Activated naive CD4-positive, alpha-beta T cell treated with anti-CD3 and anti-CD28 coated beads, Interleukin-2, amount 50 U/mL, for 24 hours (primary cell): ENCODE results near the gene NKX3-2.
"Not testable (repeated sequence)": the region's sequence is repeated elsewhere in the genome, so short reads cannot be mapped to it uniquely, and the experiment has no call there.

Experiments
- H3K27ac Mint-ChIP-seq: one replicate; pipeline ENCODE4 v1.8.0; 2021; ENCODE audit warnings: mild to moderate bottlenecking, mixed read lengths
- H3K27me3 Mint-ChIP-seq: one replicate; pipeline ENCODE4 v1.8.0; 2021; ENCODE audit warnings: mixed read lengths
- H3K36me3 Mint-ChIP-seq: one replicate; pipeline ENCODE4 v1.8.0; 2021; ENCODE audit warnings: mixed read lengths
- H3K4me1 Mint-ChIP-seq: one replicate; pipeline ENCODE4 v1.8.0; 2021; ENCODE audit warnings: mixed read lengths
- H3K4me3 Mint-ChIP-seq: one replicate; pipeline ENCODE4 v1.8.0; 2021; ENCODE audit warnings: mild to moderate bottlenecking, mixed read lengths
- H3K9me3 Mint-ChIP-seq: one replicate; pipeline ENCODE4 v1.8.0; 2021; ENCODE audit warnings: mixed read lengths

Gene NKX3-2

DNA sequence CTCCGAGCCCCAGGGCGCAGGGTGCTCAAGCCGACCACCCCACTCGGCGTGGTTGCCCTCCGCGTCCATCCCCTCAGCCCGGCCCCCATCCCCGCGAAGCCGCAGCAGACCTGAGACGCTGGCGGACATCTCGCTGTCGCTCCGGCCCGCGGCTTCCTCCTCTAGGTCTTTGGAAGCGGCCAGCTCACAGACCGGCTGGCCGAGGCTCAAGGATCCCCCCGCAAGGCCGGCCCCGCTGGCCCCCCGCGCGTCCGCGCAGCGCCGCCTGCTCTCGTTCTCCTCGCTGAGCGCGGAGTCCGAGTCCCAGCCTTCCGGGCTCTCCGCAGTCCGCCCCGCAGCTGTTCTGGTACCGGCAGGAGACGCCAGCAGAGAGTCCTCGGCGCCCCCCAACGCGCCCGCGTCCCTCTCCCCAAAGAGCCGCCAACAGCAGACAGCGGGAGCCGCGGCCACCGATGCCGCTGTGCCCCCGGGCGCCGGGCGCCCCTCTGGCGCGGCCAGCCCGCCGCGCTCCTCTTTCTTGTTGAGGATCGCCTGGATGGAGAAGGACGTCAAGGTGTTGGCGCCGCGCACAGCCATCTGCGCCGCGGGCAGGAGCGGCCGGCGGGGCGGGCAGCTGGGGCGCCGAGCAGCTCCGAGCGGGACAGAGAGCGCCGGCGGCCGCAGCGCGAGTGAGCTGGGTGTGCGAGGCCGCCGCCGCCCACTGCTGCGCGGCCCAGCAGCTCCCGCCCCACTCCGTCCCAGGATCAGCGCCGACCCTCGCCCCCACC lies at the start of gene NKX3-2:
TSS of gene NKX3-2 (minus strand) at position 670 of the 767 bp plus-strand sequence. CDS start at position 576, 94 bp downstream.
- H3K36me3 Mint-ChIP-seq: no peaks in the 10 kb centered on the region
- peak within 1 kb of the TSS; percentile 82 for H3K4me3 Mint-ChIP-seq
- H3K4me1 Mint-ChIP-seq: peaks cover 44% of the 10 kb centered on the region
- H3K9me3 Mint-ChIP-seq: peaks cover 6% of the 10 kb centered on the region
- H3K27me3 Mint-ChIP-seq: peaks cover 52% of the 10 kb centered on the region
- H3K27ac Mint-ChIP-seq: peak within 1 kb of the TSS; percentile 10

DNA sequence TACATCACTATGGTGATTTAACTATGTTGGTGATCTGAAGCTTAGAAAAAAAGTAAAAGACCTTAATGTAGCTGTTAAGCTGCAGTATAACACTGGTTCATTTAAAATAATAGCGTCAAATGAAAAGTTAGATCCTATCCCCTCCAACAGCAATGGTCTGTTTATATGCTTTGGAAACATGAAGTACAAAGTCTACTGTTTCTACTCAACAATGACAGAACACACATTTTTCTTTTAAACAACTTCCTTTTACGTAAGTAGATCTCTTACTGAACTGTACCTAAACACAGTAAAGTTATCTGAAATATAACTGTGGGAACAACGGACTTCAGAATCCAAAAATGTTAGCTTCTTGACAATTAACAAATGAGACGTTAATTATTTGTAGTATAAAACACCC lies 47.9 kb upstream of the NKX3-2 start:
- Mint-ChIP-seq H3K4me1 (no peaks in the 10 kb centered on the region), H3K9me3 (no peaks in the 10 kb centered on the region), H3K27me3 (no peaks in the 10 kb centered on the region), H3K36me3 (peaks cover 10% of the 10 kb centered on the region), H3K27ac (no peak overlapping the region), H3K4me3 (no peak overlapping the region)

DNA sequence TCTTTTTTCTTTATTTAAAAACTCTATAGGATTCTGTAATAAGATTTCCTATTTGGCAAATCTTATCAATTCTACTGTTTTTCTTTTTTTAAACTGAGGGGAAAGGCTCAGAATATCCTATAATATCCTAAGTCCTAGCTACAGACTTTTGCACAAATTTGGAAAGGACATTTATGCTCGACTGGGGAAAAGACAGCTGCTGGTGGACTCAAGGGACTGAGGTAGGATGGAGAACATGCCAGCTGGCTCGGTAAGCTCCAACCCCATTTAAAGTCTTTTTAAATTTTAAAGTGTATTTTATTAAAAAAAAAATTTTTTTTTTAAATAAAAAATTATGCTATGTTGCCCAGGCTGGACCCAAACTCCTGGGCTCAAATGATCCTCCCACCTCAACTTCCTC lies 46.5 kb upstream of the NKX3-2 start:
- Mint-ChIP-seq H3K27ac (no peak overlapping the region), H3K27me3 (no peaks in the 10 kb centered on the region), H3K9me3 (no peaks in the 10 kb centered on the region), H3K4me1 (no peaks in the 10 kb centered on the region), H3K36me3 (peaks cover 11% of the 10 kb centered on the region), H3K4me3 (no peak overlapping the region)

DNA sequence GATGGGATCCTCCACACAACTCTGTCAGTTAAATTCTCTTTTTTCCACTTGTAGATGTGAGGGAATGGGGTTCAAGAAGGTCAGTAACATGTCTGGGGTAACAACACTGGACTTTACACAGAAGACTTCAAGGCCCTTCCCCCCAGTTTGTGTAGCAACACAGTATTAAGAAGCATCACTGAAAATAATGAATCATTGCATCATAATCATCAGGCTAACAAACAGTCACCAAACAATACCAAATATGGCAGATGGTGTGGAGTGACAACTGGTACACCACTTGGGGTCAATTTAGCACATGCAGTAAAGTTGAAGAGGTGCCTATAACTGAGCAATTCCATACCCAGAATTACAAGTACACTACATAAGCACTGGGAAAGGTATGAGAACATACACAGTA lies 44.6 kb upstream of the NKX3-2 start:
- H3K4me3 Mint-ChIP-seq: no peak overlapping the region
- H3K36me3 Mint-ChIP-seq: peaks cover 15% of the 10 kb centered on the region
- no peak overlapping the region for H3K27ac Mint-ChIP-seq
- no peaks in the 10 kb centered on the region for H3K27me3 Mint-ChIP-seq
- no peaks in the 10 kb centered on the region for H3K9me3 Mint-ChIP-seq
- no peaks in the 10 kb centered on the region for H3K4me1 Mint-ChIP-seq

DNA sequence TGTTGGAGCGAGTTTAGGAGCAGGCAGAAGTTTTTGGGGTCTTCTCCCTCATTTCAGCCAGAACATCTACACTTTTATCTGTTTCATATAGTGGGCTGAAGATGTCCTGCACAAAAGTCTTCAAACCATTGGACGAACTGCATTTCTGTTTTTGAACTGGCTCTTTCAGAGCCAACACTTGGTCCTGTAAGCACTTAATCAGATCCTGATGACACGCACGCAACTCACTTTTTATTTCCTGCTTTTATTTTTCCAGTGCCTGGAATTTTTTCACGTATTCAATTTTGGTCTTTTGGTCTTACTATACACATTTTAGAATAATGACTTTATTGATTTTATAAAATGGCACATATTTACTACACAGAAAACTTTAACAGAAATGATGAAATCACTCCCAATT lies 40.2 kb upstream of the NKX3-2 start:
- H3K36me3 Mint-ChIP-seq: peaks cover 11% of the 10 kb centered on the region
- H3K27ac Mint-ChIP-seq: no peak overlapping the region
- no peaks in the 10 kb centered on the region for H3K27me3 Mint-ChIP-seq
- no peak overlapping the region for H3K4me3 Mint-ChIP-seq
- no peaks in the 10 kb centered on the region for H3K4me1 Mint-ChIP-seq
- no peaks in the 10 kb centered on the region for H3K9me3 Mint-ChIP-seq

DNA sequence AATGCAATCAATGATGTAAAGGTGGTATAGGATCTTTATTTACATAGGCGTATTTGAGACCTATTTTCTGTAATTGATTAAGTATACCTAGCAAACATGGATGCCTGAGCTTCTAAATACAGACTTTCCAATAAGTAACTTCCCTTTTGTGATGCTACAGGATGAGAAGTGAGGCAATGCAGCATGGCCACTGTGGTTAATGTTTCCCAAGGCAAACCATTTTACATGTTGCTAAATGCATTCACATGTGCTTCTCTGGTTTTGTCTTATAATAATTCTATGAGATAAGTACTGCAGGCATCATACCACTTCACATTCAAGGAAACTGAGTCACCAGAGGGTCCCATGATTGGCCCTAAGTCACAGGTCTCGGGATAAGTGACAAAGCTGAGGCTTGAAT lies 35.7 kb upstream of the NKX3-2 start:
- Mint-ChIP-seq H3K27me3 (no peaks in the 10 kb centered on the region), H3K9me3 (no peaks in the 10 kb centered on the region), H3K36me3 (peaks cover 8% of the 10 kb centered on the region)

DNA sequence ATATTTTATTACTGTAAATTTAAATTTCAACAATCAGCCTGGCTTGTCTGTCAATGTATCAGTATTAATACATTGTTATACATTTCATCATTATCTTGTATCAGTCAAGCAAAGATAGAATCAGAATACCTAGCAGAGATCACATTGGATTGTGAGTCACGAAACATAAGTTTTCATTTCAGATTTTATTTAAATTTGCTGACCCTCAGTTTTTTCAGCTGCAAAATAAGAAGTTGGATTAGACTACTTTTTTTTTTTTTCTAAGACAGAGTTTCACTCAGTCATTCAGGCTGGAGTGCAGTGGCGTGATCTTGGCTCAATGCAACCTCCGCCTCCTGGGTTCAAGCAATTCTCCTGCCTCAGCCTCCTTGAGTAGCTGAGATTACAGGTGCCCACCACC lies 33.4 kb upstream of the NKX3-2 start:
- H3K9me3 Mint-ChIP-seq: no peaks in the 10 kb centered on the region
- H3K27me3 Mint-ChIP-seq: no peaks in the 10 kb centered on the region
- no peaks in the 10 kb centered on the region for H3K4me1 Mint-ChIP-seq
- H3K4me3 Mint-ChIP-seq: no peak overlapping the region
- no peak overlapping the region for H3K27ac Mint-ChIP-seq
- peaks cover 7% of the 10 kb centered on the region for H3K36me3 Mint-ChIP-seq

More for the DNA sequence above, 35.7 kb upstream of the NKX3-2 start:
- H3K4me3 Mint-ChIP-seq: no peak overlapping the region
- no peaks in the 10 kb centered on the region for H3K4me1 Mint-ChIP-seq
- no peak overlapping the region for H3K27ac Mint-ChIP-seq

DNA sequence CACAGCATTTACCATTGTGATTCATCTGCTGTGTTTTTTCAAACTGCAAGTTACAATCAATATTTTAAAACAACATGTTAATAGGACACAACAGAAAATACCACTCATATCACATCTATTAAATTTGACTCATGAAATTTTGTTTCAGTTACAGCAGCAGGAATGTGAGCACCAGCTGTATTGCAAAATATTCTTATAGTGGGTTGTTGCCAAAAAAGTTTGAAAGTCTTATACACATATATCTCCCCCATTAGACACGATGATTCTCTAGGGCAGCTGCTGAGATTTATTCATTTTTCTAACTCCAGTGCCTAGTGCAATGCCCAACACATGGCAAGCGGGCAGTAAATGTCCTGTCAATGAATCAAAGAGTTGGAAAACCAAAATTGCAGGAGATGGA lies 26.6 kb upstream of the NKX3-2 start:
- Mint-ChIP-seq H3K27me3 (no peaks in the 10 kb centered on the region), H3K4me1 (no peaks in the 10 kb centered on the region), H3K9me3 (no peaks in the 10 kb centered on the region), H3K36me3 (peaks cover 10% of the 10 kb centered on the region), H3K4me3 (no peak overlapping the region), H3K27ac (no peak overlapping the region)

DNA sequence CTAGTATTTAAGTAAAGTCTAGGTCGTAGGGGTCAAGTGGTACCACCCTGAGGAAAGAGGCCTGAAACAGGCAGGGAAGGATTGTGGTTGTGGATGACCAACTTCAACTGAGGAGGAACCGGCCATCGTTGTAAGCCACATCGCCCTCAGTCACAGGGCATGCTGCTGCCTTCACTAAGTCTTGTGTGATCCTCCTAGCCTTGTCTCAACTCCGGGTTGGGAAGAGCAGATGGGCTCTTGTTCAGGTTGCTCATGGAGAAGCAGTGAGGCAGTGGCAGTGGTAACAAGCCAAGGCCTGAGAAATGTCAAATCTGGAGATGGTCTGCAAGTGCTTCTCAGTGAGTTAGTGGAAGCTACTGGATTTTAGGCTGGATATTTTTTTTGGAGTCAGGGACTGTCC lies 22.8 kb upstream of the NKX3-2 start:
- H3K27ac Mint-ChIP-seq: no peak overlapping the region
- H3K36me3 Mint-ChIP-seq: peaks cover 8% of the 10 kb centered on the region
- H3K4me3 Mint-ChIP-seq: no peak overlapping the region
- no peaks in the 10 kb centered on the region for H3K27me3 Mint-ChIP-seq
- no peaks in the 10 kb centered on the region for H3K4me1 Mint-ChIP-seq
- H3K9me3 Mint-ChIP-seq: no peaks in the 10 kb centered on the region

DNA sequence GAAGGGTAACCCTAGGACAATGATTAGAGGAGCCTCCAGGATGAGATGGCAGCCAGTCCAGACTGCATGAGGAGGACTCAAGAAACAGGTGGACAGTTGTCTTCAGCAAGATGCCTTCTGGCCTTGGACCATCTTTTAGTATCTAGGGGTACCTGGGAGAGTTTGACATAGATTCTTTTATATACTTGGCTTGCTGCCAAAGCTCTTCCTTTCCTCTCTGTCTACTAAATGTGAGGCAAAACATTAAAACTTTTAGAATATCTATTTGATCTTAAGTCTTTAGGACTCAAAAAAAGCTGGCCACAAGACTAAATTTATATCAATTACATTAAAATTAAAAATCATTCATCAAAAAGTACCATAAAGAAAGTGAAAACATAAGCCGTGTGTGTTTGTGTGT lies 18.6 kb upstream of the NKX3-2 start:
- no peaks in the 10 kb centered on the region for H3K36me3 Mint-ChIP-seq
- H3K27ac Mint-ChIP-seq: no peak overlapping the region
- no peaks in the 10 kb centered on the region for H3K27me3 Mint-ChIP-seq
- H3K4me1 Mint-ChIP-seq: no peaks in the 10 kb centered on the region
- no peaks in the 10 kb centered on the region for H3K9me3 Mint-ChIP-seq
- no peak overlapping the region for H3K4me3 Mint-ChIP-seq

DNA sequence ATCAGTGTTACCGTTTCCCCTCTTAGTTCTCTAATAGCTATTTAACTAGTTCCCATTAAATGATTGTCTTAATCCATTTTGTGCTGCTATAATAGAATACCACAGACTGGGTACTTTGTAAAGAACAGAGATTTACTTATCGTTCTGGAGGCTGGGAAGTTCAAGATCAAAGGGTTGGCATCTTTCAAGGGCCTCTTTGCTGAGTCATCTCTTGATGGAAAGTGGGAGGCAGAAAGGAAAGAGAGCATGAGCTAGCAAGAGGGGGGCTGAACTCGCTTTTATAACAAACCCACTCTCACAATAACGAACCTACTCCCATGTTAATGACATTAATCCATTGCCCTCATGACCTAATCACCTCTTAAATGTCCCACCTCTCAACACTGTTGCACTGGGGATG lies 17.4 kb upstream of the NKX3-2 start:
- Mint-ChIP-seq H3K36me3 (no peaks in the 10 kb centered on the region), H3K4me1 (no peaks in the 10 kb centered on the region), H3K27me3 (peaks cover 6% of the 10 kb centered on the region), H3K27ac (no peak overlapping the region), H3K9me3 (no peaks in the 10 kb centered on the region), H3K4me3 (no peak overlapping the region)

DNA sequence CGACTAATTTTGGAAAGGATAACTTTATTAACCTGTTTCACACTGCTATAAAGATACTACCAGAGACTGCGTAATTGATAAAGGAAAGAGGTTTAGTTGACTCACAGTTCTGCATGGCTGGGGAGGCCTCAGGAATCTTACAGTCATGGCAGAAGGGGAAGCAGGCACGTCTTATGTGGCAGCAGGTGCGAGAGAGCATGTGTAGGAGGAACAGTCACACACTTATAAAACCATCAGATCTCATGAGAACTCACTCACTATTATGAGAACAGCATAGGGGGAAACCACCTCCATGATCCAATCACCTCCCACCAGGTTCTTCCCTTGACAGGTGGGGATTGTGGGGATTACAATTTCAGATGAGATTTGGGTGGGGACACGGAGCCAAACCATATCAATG lies 15.8 kb upstream of the NKX3-2 start:
- H3K4me1 Mint-ChIP-seq, H3K4me3 Mint-ChIP-seq, H3K36me3 Mint-ChIP-seq, H3K27me3 Mint-ChIP-seq, H3K9me3 Mint-ChIP-seq, H3K27ac Mint-ChIP-seq: not testable (repeated sequence)

DNA sequence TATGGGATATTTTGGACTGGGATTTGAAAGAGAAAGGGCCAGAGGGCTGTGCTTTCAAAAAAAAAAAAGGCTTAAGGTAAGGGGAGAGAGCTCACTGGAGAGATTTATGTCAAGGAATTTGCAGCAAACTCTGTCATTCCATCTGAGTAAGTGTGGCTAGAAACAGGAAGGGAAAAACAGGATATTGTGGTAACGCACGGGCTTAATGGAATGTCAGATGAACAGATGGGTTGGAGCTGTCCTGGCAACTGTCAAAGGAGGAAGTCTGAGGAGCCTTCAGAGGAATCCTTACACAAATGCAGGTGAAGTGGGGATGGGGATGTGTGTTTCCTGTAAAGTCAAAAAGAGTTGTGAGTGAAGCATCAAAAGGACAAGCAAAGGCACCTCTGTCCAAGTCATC lies 15.1 kb upstream of the NKX3-2 start:
- H3K36me3 Mint-ChIP-seq: no peaks in the 10 kb centered on the region
- H3K27ac Mint-ChIP-seq: no peak overlapping the region
- H3K4me1 Mint-ChIP-seq: no peaks in the 10 kb centered on the region
- peaks cover 8% of the 10 kb centered on the region for H3K27me3 Mint-ChIP-seq
- H3K9me3 Mint-ChIP-seq: no peaks in the 10 kb centered on the region
- H3K4me3 Mint-ChIP-seq: no peak overlapping the region

DNA sequence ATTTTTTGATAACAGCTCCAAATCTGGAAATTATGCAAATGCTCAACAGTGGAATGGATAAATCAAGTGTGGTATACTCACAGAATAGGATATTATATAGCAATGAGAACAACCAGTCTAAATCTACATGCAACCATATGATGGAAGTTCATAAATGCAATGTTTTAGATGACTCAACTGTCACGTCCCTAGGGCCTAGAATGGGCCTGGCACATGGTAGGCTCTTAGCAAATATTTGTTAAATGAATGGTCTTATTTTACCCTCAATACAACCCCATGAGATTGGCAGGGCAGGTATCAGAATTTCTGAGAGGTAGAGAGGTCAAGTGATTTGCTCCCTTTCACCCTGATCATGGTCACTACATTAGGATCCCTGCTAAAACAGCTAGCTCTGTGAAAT lies 14.6 kb upstream of the NKX3-2 start:
- Mint-ChIP-seq H3K4me1 (no peaks in the 10 kb centered on the region), H3K27me3 (peaks cover 8% of the 10 kb centered on the region), H3K27ac (no peak overlapping the region), H3K36me3 (no peaks in the 10 kb centered on the region), H3K9me3 (no peaks in the 10 kb centered on the region), H3K4me3 (no peak overlapping the region)

DNA sequence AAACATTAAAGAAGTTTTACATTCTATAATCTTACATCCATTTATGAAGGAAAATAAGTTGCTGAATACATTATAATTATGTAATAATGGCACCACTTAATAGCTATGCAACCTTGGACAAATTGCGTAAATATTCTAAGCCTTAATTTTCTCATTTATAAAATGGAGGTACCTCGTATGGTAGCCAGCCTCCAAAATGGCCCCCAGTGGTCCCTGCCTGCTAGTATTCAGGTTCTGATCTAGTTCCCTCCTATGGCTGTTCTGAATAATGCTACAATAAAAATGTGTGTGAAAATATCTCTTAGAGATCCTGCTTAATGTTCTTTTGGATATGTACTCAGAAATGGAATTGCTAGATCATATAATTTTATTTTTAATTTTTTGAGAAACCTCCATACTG lies 11.0 kb upstream of the NKX3-2 start:
- H3K4me3 Mint-ChIP-seq: no peak overlapping the region
- H3K36me3 Mint-ChIP-seq: no peaks in the 10 kb centered on the region
- H3K4me1 Mint-ChIP-seq: no peaks in the 10 kb centered on the region
- H3K27ac Mint-ChIP-seq: no peak overlapping the region
- peaks cover 37% of the 10 kb centered on the region for H3K27me3 Mint-ChIP-seq
- H3K9me3 Mint-ChIP-seq: no peaks in the 10 kb centered on the region

DNA sequence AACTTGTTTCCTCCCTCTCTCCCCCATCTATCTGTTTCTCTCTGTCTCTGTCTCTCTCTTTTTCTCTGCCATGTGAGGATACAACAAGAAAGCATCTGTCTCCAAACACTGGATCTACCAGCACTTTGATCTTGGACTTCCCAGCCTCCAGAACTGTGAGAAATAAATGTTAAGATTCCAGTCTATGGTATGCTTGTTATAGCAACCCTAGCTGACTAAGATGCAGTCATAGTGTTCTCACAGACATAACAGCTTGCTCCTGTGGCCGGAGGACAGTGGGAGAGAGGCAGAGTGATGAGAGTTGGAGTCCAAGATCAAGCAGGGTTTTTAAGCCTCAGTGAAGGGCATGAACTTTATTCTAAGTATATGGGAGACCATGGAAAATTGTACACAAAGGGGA lies 8.8 kb upstream of the NKX3-2 start:
- Mint-ChIP-seq H3K9me3 (no peaks in the 10 kb centered on the region), H3K36me3 (no peaks in the 10 kb centered on the region), H3K27ac (no peak overlapping the region), H3K27me3 (peaks cover 49% of the 10 kb centered on the region), H3K4me3 (no peak overlapping the region), H3K4me1 (peaks cover 9% of the 10 kb centered on the region)

DNA sequence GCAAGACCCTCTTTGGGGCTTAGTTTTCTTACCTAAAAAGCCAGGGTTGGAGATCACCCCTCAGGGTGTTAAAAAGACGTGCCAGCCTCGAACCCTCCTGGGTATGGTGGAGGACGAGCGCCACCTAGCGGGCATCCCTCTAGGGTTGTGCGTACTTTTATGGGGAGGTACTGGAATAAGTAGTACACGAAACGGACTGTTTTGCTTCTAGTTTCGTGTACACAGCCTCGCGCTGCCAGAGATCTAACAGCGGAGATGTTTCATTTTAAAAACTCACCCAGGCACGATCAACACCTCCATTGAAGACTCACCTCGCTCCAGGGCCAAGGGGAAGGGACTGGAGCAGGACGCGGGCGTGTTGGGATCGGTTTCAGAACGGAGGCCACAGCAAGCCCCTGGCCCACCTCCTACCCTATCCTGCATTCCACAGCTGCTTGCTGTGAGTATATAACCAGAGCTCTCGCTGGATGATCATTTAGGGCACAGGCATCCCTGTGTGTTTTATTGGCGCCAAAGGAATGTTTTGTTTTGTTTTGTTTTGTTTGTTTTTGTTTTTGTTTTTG lies 4.8 kb upstream of the NKX3-2 start:
- H3K4me1 Mint-ChIP-seq: peaks cover 27% of the 10 kb centered on the region
- peak overlapping the region; percentile 24 for H3K27ac Mint-ChIP-seq
- no peaks in the 10 kb centered on the region for H3K36me3 Mint-ChIP-seq
- H3K9me3 Mint-ChIP-seq: peaks cover 6% of the 10 kb centered on the region
- peaks cover 60% of the 10 kb centered on the region for H3K27me3 Mint-ChIP-seq
- H3K4me3 Mint-ChIP-seq: peak overlapping the region; percentile 51
